Breast epithelium (tissue), 3 donors: ENCODE results near the gene TYROBP.

ENCODE experiments used
- CTCF ChIP-seq, 3 donors: fragments of 450-650 bp; IDR thresholded peaks; one replicate each; pipeline ENCODE4 v1.5.1; 2016 to 2017; ENCODE audit warnings: antibody characterized with exemption in 3 of 3, mild to moderate bottlenecking in 3 of 3, moderate library complexity in 3 of 3
- POLR2A ChIP-seq: fragments of 450-650 bp; IDR thresholded peaks from one replicate; pipeline ENCODE4 v1.6.1; 2016; ENCODE audit warnings: antibody characterized with exemption, mild to moderate bottlenecking, moderate library complexity
- POLR2AphosphoS5 ChIP-seq, 3 donors: sonication (generic); formaldehyde crosslinking; IDR thresholded peaks; one replicate each; pipeline ENCODE4 v1.6.1; 2017; ENCODE audit warnings: antibody characterized with exemption in 3 of 3

GRCh38 chr19:35905178-35905727, 2.8 kb downstream of the TYROBP start:
- no peak for TF ChIP-seq CTCF (IDR thresholded peaks at IDR 0.05)
- TF ChIP-seq POLR2AphosphoS5 (IDR thresholded peaks at IDR 0.05) = no peak
- TF ChIP-seq POLR2A = no peak
